Measurements from ENCODE around the gene PAXIP1.

Gene PAXIP1

DNA sequence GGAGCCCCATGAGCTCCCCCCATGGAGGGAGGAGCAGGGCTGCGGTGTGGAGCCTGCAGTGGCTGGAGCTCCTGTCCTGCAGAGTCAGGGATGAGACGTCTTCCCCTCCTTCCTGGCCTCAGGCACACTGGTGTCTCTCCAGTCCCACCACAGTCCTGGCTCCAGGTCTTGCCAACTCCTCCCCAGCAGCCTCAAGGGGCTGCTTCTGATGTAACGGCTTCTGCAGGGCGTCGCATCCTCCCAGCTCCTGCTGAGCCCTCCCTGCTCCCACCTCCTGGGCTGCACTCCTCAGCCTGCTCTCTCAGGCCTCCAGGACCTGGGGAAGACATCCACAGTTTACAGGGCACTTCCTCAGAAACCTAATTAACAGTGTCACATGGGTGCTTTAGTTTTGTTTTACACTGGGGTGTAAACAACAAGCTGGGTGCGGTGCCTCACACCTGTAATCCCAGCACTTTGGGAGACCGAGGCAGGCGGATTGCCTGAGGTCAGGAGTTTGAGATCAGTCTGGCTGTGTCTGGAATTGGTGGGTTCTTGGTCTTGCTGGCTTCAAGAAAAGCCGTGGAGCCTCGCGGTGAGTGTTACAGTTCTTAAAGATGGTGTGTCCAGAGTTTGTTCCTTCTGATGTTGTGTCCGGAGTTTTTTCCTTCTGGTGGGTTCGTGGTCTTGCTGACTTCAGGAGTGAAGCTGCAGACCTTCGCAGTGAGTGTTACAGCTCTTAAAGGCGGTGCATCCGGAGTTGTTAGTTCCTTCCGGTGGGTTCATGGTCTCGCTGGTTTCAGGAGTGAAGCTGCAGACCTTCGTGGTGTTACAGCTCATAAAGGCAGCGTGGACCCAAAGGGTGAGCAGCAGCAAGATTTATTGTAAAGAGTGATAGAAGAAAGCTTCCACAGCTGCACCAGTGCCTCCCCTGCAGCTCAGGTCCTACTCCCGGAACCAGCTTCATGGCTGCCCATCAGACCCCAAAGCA lies 95.0 kb downstream of the PAXIP1 start:
- no peaks in the 10 kb centered on the region for H3K36me3 ChIP-seq (ENCODE audit: control insufficient read depth in 2 of 2, insufficient read depth in 1 of 2, low read length in 2 of 2)
- no peak overlapping the region for H3K27ac ChIP-seq (ENCODE audit: extremely low read depth, low read depth, low read length)
- H3K4me1 ChIP-seq (ENCODE audit: control insufficient read depth, insufficient read depth, low read length) = no peaks in the 10 kb centered on the region
- TF ChIP-seq GLI4 (tag by site-specific recombination; IDR thresholded peaks at IDR 0.05) (no peak), ZIC2 (tag by site-specific recombination; IDR thresholded peaks at IDR 0.05) (peak; percentile 60)
- CTCF ChIA-PET = interaction anchor here (1.3 kb wide), 1 partner anchor 20 kb away, joined by 6 read pairs; no protein-coding TSS in a partner anchor
- POLR2A ChIA-PET = interaction anchor here (0.8 kb wide), 1 partner anchor 12 kb away, joined by 3 read pairs; no protein-coding TSS in a partner anchor
- no peak overlapping the region for H3K4me3 ChIP-seq (ENCODE audit: low read depth, low read length)
- no peaks in the 10 kb centered on the region for H3K9me3 ChIP-seq (ENCODE audit: control insufficient read depth, insufficient read depth, low read depth, low read length)

- CTCF ChIA-PET = interaction anchor here (0.7 to 1.2 kb wide), 2 partner anchors 20 to 122 kb away, joined by 3 read pairs; no protein-coding TSS in a partner anchor
- H3K36me3 ChIP-seq (ENCODE audit: control insufficient read depth in 2 of 2, insufficient read depth in 1 of 2, low read length in 2 of 2) = no peaks in the 10 kb centered on the region
- TF ChIP-seq ZNF202 (tag by site-specific recombination; IDR thresholded peaks at IDR 0.05; ENCODE audit: borderline replicate concordance) (no peak), ZNF140 (tag by site-specific recombination; IDR thresholded peaks at IDR 0.05) (no peak), ZNF692 (tag by site-specific recombination; IDR thresholded peaks at IDR 0.05) (no peak), ZNF302 (tag by site-specific recombination; IDR thresholded peaks at IDR 0.05; ENCODE audit: low read depth) (no peak), ZNF658 (tag by site-specific recombination; IDR thresholded peaks at IDR 0.05) (no peak), ZNF37A (tag by site-specific recombination; IDR thresholded peaks at IDR 0.05) (no peak), TRIM28 (IDR thresholded peaks at IDR 0.05; ENCODE audit: borderline replicate concordance, low read length) (no peak), ZNF701 (tag by site-specific recombination; IDR thresholded peaks at IDR 0.05) (no peak), ZNF639 (tag by site-specific recombination; IDR thresholded peaks at IDR 0.05) (no peak), ZNF677 (tag by site-specific recombination; IDR thresholded peaks at IDR 0.05) (no peak), ZNF362 (tag by site-specific recombination; IDR thresholded peaks at IDR 0.05) (no peak), ZNF19 (tag by site-specific recombination; IDR thresholded peaks at IDR 0.05; ENCODE audit: low read depth) (no peak), ZNF830 (tag by site-specific recombination; IDR thresholded peaks at IDR 0.05; ENCODE audit: low read depth) (no peak), ZNF350 (tag by site-specific recombination; IDR thresholded peaks at IDR 0.05) (no peak), ZNF214 (tag by site-specific recombination; IDR thresholded peaks at IDR 0.05; ENCODE audit: borderline replicate concordance) (no peak), ZNF785 (tag by site-specific recombination; IDR thresholded peaks at IDR 0.05) (no peak)
- H3K4me3 ChIP-seq (ENCODE audit: low read depth, low read length) = no peak overlapping the region
- H3K9me3 ChIP-seq (ENCODE audit: control insufficient read depth, insufficient read depth, low read depth, low read length) = no peaks in the 10 kb centered on the region
- H3K27ac ChIP-seq (ENCODE audit: extremely low read depth, low read depth, low read length) = no peak overlapping the region
- no peaks in the 10 kb centered on the region for H3K4me1 ChIP-seq (ENCODE audit: control insufficient read depth, insufficient read depth, low read length)
- POLR2A ChIA-PET = no interaction called here
Observed at GRCh38 chr7:154906736-154907355, 96.1 kb downstream of the PAXIP1 start.
